Measurements from ENCODE around the gene FCER2. TPM values are rescaled to one million over a fixed set of nuclear protein-coding genes. Genes with fewer than 3 reads are reported as not detected.

FCER2 gene
- total RNA-seq, 1 experiment from 2014 or later: not detected

- H3K4me3 Mint-ChIP-seq: no peak overlapping the region
- no peak overlapping the region for H3K9ac ChIP-seq (ENCODE audit: extremely low read depth, insufficient read length, low read length)
- no peaks in the 10 kb centered on the region for H3K79me2 ChIP-seq (ENCODE audit: insufficient read depth, low read length)
- H2BK12ac ChIP-seq (ENCODE audit: insufficient read length, low read depth, low read length): no peak overlapping the region
- H2BK20ac ChIP-seq (ENCODE audit: low read depth, low read length, poor library complexity, severe bottlenecking): no peak overlapping the region
- no peak overlapping the region for H2BK120ac ChIP-seq (ENCODE audit: low read depth, low read length, poor library complexity, severe bottlenecking)
- TF ChIP-seq CTCF (conservative IDR thresholded peaks at IDR 0.05): no peak
- no peak overlapping the region for H2AFZ ChIP-seq (ENCODE audit: low read length)
- no peak overlapping the region for H3K56ac ChIP-seq (ENCODE audit: insufficient read length, low read depth, low read length)
- H3K79me1 ChIP-seq (ENCODE audit: insufficient read depth, low read depth, low read length, poor library complexity, severe bottlenecking): no peaks in the 10 kb centered on the region
- no peak overlapping the region for H3K27ac ChIP-seq (ENCODE audit: insufficient read length, low read depth, low read length)
- no peaks in the 10 kb centered on the region for H3K23me2 ChIP-seq (ENCODE audit: insufficient read length, low read depth, low read length, poor library complexity, severe bottlenecking)
- no peak overlapping the region for H3K27ac Mint-ChIP-seq
- peaks cover 72% of the 10 kb centered on the region for H3K27me3 Mint-ChIP-seq (ENCODE audit: low read depth)
- DNase-seq: no peak
- H3K4me2 ChIP-seq (ENCODE audit: insufficient read depth, insufficient read length, low read length): no peak overlapping the region
- no peak overlapping the region for H4K91ac ChIP-seq (ENCODE audit: insufficient read length, low read depth, low read length)
- H3K4me1 Mint-ChIP-seq: peaks cover 4 to 10% of the 10 kb centered on the region in 2 experiments
- H3K27me3 ChIP-seq (ENCODE audit: insufficient read depth, low read length): no peaks in the 10 kb centered on the region
- no peak overlapping the region for H4K8ac ChIP-seq (replicated peaks; ENCODE audit: insufficient read length, low read depth, low read length)
- no peak overlapping the region for H3K4ac ChIP-seq (ENCODE audit: low read depth, low read length)
- H3K9me3 Mint-ChIP-seq: no peaks in the 10 kb centered on the region
- H2AK5ac ChIP-seq (ENCODE audit: insufficient read length, low read length): no peak overlapping the region
- H4K20me1 ChIP-seq (ENCODE audit: control insufficient read depth, insufficient read depth, insufficient read length): no peaks in the 10 kb centered on the region
- no peak overlapping the region for H3T11ph ChIP-seq (ENCODE audit: low read length)
- 0 out of 2 replicates have a peak overlapping the region, but pooled peaks have one; percentile 53 for H2BK15ac ChIP-seq (ENCODE audit: low read depth, low read length)
- no peak overlapping the region for H3K18ac ChIP-seq (ENCODE audit: insufficient read length, low read depth, low read length)
- H2BK5ac ChIP-seq (ENCODE audit: insufficient read length, low read length): no peak overlapping the region
- WGBS (ENCODE audit: extremely low coverage, insufficient read length, low lambda C conversion rate): no CpG with 5 or more reads among the region's 19 CpGs
- no peak overlapping the region for H4K5ac ChIP-seq (ENCODE audit: insufficient read length, low read depth, low read length)
- no peaks in the 10 kb centered on the region; a peak in 1 of 7 replicates for H3K36me3 Mint-ChIP-seq (ENCODE audit: insufficient read depth in 1 of 3, low read depth in 3 of 3)
- H3K4me1 ChIP-seq (ENCODE audit: insufficient read depth, low read length): peaks cover 3% of the 10 kb centered on the region; the same call in 1 of the 2 replicates
- H3K23ac ChIP-seq (ENCODE audit: insufficient read length, low read depth, low read length): no peak overlapping the region
- H3K14ac ChIP-seq (ENCODE audit: insufficient read depth, low read length): no peak overlapping the region
- no peaks in the 10 kb centered on the region for H3K9me3 ChIP-seq (ENCODE audit: control insufficient read depth, low read depth, low read length)
Measured at GRCh38 chr19:7739801-7740681, 38.1 kb upstream of the FCER2 start.
